Muscle layer of duodenum (tissue), 2 donors: ENCODE measurements around the gene ZNF254.
A peak's percentile ranks its signal among the peaks of the same experiment; 100 is the strongest.

Source experiments
- H3K27ac ChIP-seq: one replicate; pipeline ENCODE4 v1.7.0; 2013; ENCODE audit warnings: mild to moderate bottlenecking, low read length
- H3K27me3 ChIP-seq: one replicate; pipeline ENCODE4 v1.7.0; 2013; ENCODE audit warnings: low read depth, mild to moderate bottlenecking, control low read depth, low read length
- H3K36me3 ChIP-seq, 2 donors: one replicate each; pipeline ENCODE4 v1.7.0; 2013; ENCODE audit warnings: low read length in 2 of 2, control low read depth in 1 of 2, mild to moderate bottlenecking in 1 of 2; ENCODE audit not compliant: insufficient read depth in 2 of 2, control insufficient read depth in 1 of 2
- H3K4me1 ChIP-seq, 2 donors: one replicate each; pipeline ENCODE4 v1.7.0; 2013; ENCODE audit warnings: low read length in 2 of 2, mild to moderate bottlenecking in 2 of 2, control low read depth in 1 of 2, moderate library complexity in 1 of 2; ENCODE audit not compliant: insufficient read depth in 2 of 2, control insufficient read depth in 1 of 2
- H3K4me3 ChIP-seq, 2 donors: one replicate each; pipeline ENCODE4 v1.7.0; 2013; ENCODE audit warnings: low read length in 2 of 2, low read depth in 1 of 2, mild to moderate bottlenecking in 1 of 2
- H3K9me3 ChIP-seq, 2 donors: one replicate each; pipeline ENCODE4 v1.7.0; 2013; ENCODE audit warnings: low read length in 2 of 2, control low read depth in 1 of 2, mild to moderate bottlenecking in 1 of 2; ENCODE audit not compliant: control insufficient read depth in 1 of 2
- donor health status: healthy.

ZNF254 gene

DNA sequence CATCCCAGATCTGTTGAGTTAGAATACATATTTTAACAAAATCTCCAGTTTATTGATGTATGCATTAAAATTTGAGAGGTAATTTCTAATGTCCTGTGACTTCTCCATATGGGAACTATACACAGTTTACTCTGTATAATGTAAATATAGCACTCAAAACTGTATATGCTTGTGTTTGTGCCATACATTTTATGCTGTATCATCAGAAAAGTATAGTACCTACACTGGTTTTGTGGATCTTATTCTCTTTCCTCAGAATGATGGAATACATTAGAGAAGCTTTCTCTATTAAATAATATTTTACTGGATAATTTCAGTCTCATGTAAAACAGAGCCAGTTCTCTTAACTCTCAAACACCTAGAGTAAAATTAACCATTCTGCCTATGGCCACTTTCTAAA lies 53.6 kb downstream of the ZNF254 start:
- Histone ChIP-seq H3K9me3 (peaks cover 30 to 35% of the 10 kb centered on the region in 2 donors), H3K4me1 (no peaks in the 10 kb centered on the region), H3K27ac (no peak overlapping the region), H3K36me3 (peaks cover 0 to 32% of the 10 kb centered on the region in 2 donors), H3K4me3 (no peak overlapping the region), H3K27me3 (no peaks in the 10 kb centered on the region)

GRCh38 chr19:24141612-24142011 lies 54.6 kb downstream of the ZNF254 start:
- Histone ChIP-seq H3K4me3 (no peak overlapping the region), H3K4me1 (no peaks in the 10 kb centered on the region), H3K36me3 (peaks cover 0 to 22% of the 10 kb centered on the region in 2 donors), H3K9me3 (peaks cover 25 to 27% of the 10 kb centered on the region in 2 donors), H3K27me3 (no peaks in the 10 kb centered on the region), H3K27ac (no peak overlapping the region)

GRCh38 chr19:24142771-24143170 lies 55.8 kb downstream of the ZNF254 start:
- no peak overlapping the region for H3K4me3 ChIP-seq
- no peaks in the 10 kb centered on the region for H3K27me3 ChIP-seq
- H3K9me3 ChIP-seq = peaks cover 20 to 22% of the 10 kb centered on the region in 2 donors
- H3K36me3 ChIP-seq = peaks cover 0 to 11% of the 10 kb centered on the region in 2 donors
- H3K27ac ChIP-seq = no peak overlapping the region
- H3K4me1 ChIP-seq = no peaks in the 10 kb centered on the region

- Histone ChIP-seq H3K27me3 (no peaks in the 10 kb centered on the region), H3K9me3 (peaks cover 7 to 43% of the 10 kb centered on the region in 2 donors), H3K27ac (no peak overlapping the region), H3K4me3 (no peak overlapping the region), H3K4me1 (no peaks in the 10 kb centered on the region), H3K36me3 (peaks cover 0 to 23% of the 10 kb centered on the region in 2 donors)
Observed at GRCh38 chr19:24159707-24160106, 72.7 kb downstream of the ZNF254 start.

- Histone ChIP-seq H3K27me3 (no peaks in the 10 kb centered on the region), H3K27ac (no peak overlapping the region), H3K4me3 (no peak overlapping the region), H3K9me3 (peaks cover 0 to 36% of the 10 kb centered on the region in 2 donors), H3K36me3 (peaks cover 0 to 20% of the 10 kb centered on the region in 2 donors), H3K4me1 (no peaks in the 10 kb centered on the region)
Observed at GRCh38 chr19:24166055-24166454, 79.1 kb downstream of the ZNF254 start.

DNA sequence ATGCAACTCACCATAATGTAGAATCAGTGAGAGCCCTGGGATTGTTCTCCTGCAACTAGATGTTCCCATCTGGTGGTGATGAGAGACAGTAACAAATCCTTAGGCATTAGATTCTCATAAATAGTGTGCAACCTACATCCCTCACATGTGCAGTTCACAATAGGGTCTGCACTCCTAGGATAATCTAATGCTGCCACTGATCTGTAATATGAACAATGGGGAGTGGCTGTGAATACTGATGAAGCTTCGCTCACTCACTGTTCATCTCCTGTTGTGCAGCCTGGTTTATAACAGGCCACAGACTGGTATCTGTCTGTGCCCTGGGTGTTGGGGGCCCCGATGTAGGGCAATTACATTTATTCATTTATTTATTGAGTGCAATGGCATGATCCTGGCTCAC lies 86.9 kb downstream of the ZNF254 start:
- Histone ChIP-seq H3K4me3 (no peak overlapping the region), H3K9me3 (peaks cover 3 to 26% of the 10 kb centered on the region in 2 donors), H3K4me1 (no peaks in the 10 kb centered on the region), H3K27me3 (no peaks in the 10 kb centered on the region), H3K36me3 (peaks cover 0 to 9% of the 10 kb centered on the region in 2 donors), H3K27ac (no peak overlapping the region)

GRCh38 chr19:24177686-24178085 lies 90.7 kb downstream of the ZNF254 start:
- Histone ChIP-seq H3K27ac (no peak overlapping the region), H3K9me3 (peaks cover 3 to 36% of the 10 kb centered on the region in 2 donors), H3K27me3 (no peaks in the 10 kb centered on the region), H3K4me3 (peak overlapping the region in 1 of 2 donors; percentile 33), H3K4me1 (no peaks in the 10 kb centered on the region), H3K36me3 (no peaks in the 10 kb centered on the region)

- Histone ChIP-seq H3K27me3 (no peaks in the 10 kb centered on the region), H3K9me3 (peaks cover 3 to 35% of the 10 kb centered on the region in 2 donors), H3K4me1 (no peaks in the 10 kb centered on the region), H3K27ac (no peak overlapping the region), H3K4me3 (peak overlapping the region in 1 of 2 donors; percentile 33), H3K36me3 (no peaks in the 10 kb centered on the region)
Observed at GRCh38 chr19:24178207-24178606, 91.2 kb downstream of the ZNF254 start.
